CD14-positive monocyte (primary cell): ENCODE measurements around the gene TSHZ3. TPM values are rescaled to one million over a fixed set of nuclear protein-coding genes. Genes with fewer than 3 reads are reported as not detected.

ENCODE experiments used
- DNase-seq, 3 donors: peaks; one replicate each; pipeline ENCODE4 v3.0.0-alpha.2; 2011 to 2022
- H2AFZ ChIP-seq: 2 replicates; pipeline ENCODE4 v1.6.0; 2012; ENCODE audit warnings: mild to moderate bottlenecking, low read depth, low read length, inconsistent platforms; ENCODE audit not compliant: insufficient read depth, poor library complexity, severe bottlenecking
- H3K27ac ChIP-seq, 2 donors: 1 replicate in 1 of 2; 2 replicates in 1 of 2; pipeline ENCODE4 v1.5.1; 2012 to 2013; ENCODE audit warnings: low read length in 2 of 2, control low read depth in 1 of 2, inconsistent platforms in 1 of 2, low read depth in 1 of 2, mild to moderate bottlenecking in 1 of 2
- H3K27me3 ChIP-seq, 2 donors: one replicate each; pipeline versions ENCODE4 v1.6.0 to v1.6.1; 2011 to 2013; ENCODE audit warnings: low read length in 2 of 2; ENCODE audit not compliant: control insufficient read depth in 2 of 2, insufficient read depth in 2 of 2
- H3K36me3 ChIP-seq, 2 donors: replicated peaks in 1 of 2; 1 replicate in 1 of 2; 2 replicates in 1 of 2; pipeline versions ENCODE4 v1.5.1 to v1.6.1; 2012 to 2013; ENCODE audit warnings: low read length in 2 of 2, control low read depth in 1 of 2, inconsistent platforms in 1 of 2, mild to moderate bottlenecking in 1 of 2; ENCODE audit not compliant: insufficient read depth in 2 of 2, control insufficient read depth in 1 of 2
- H3K4me1 ChIP-seq, 2 donors: 1 replicate in 1 of 2; 2 replicates in 1 of 2; pipeline versions ENCODE4 v1.5.1 to v1.6.1; 2012 to 2013; ENCODE audit warnings: low read length in 2 of 2, control low read depth in 1 of 2, inconsistent platforms in 1 of 2, mild to moderate bottlenecking in 1 of 2, moderate library complexity in 1 of 2; ENCODE audit not compliant: insufficient read depth in 2 of 2, control insufficient read depth in 1 of 2
- H3K4me2 ChIP-seq: replicated peaks from 2 replicates; pipeline ENCODE3; 2012; ENCODE audit warnings: low read length, moderate library complexity, mild to moderate bottlenecking; ENCODE audit not compliant: poor library complexity, severe bottlenecking; ENCODE audit errors: extremely low read depth
- H3K4me3 ChIP-seq, 3 experiments: fragments of 200-600 bp in 1 of 3; sonication (generic) in 1 of 3; replicated peaks in 1 of 3; 1 replicate in 2 of 3; 2 replicates in 1 of 3; pipeline ENCODE4 v1.5.1; 2011 to 2013; ENCODE audit warnings: low read length in 3 of 3, mild to moderate bottlenecking in 3 of 3, control low read depth in 2 of 3, low read depth in 2 of 3, inconsistent platforms in 1 of 3, moderate library complexity in 1 of 3
- H3K79me2 ChIP-seq: 2 replicates; pipeline ENCODE4 v1.6.0; 2012; ENCODE audit warnings: mild to moderate bottlenecking, control low read depth, inconsistent platforms, low read length, moderate library complexity; ENCODE audit not compliant: insufficient read depth
- H3K9ac ChIP-seq: 2 replicates; pipeline ENCODE4 v1.6.0; 2017; ENCODE audit warnings: low read length, mild to moderate bottlenecking; ENCODE audit not compliant: insufficient read depth, poor library complexity, severe bottlenecking
- H3K9me3 ChIP-seq, 2 donors: replicated peaks in 1 of 2; 1 replicate in 1 of 2; 2 replicates in 1 of 2; pipeline versions ENCODE4 v1.5.1 to v1.6.1; 2012 to 2013; ENCODE audit warnings: low read length in 2 of 2, control low read depth in 1 of 2; ENCODE audit not compliant: control insufficient read depth in 1 of 2, insufficient read depth in 1 of 2
- H4K20me1 ChIP-seq: 2 replicates; pipeline ENCODE4 v1.6.0; 2012; ENCODE audit warnings: mild to moderate bottlenecking, low read length, control low read depth, moderate library complexity; ENCODE audit not compliant: insufficient read depth
- H3K27ac Mint-ChIP-seq, 7 donors: one replicate each; pipeline ENCODE4 v1.8.0; 2020; ENCODE audit warnings: mild to moderate bottlenecking in 7 of 7, mixed read lengths in 7 of 7, moderate library complexity in 6 of 7, inconsistent platforms in 2 of 7
- H3K27me3 Mint-ChIP-seq, 3 donors: one replicate each; pipeline ENCODE4 v1.8.0; 2021 to 2022; ENCODE audit warnings: low read depth in 3 of 3, mild to moderate bottlenecking in 3 of 3, mixed read lengths in 3 of 3, moderate library complexity in 3 of 3, inconsistent platforms in 1 of 3
- H3K36me3 Mint-ChIP-seq, 2 donors: one replicate each; pipeline ENCODE4 v1.8.0; 2020; ENCODE audit warnings: mixed read lengths in 2 of 2, inconsistent platforms in 1 of 2, mild to moderate bottlenecking in 1 of 2
- H3K4me1 Mint-ChIP-seq: one replicate; pipeline ENCODE4 v1.8.0; 2020; ENCODE audit warnings: mild to moderate bottlenecking, mixed read lengths
- H3K4me3 Mint-ChIP-seq, 2 donors: one replicate each; pipeline ENCODE4 v1.8.0; 2020; ENCODE audit warnings: mild to moderate bottlenecking in 2 of 2, mixed read lengths in 2 of 2, moderate library complexity in 1 of 2
- H3K9me3 Mint-ChIP-seq, 7 donors: one replicate each; pipeline ENCODE4 v1.8.0; 2020 to 2022; ENCODE audit warnings: mixed read lengths in 7 of 7, mild to moderate bottlenecking in 6 of 7, moderate library complexity in 6 of 7, inconsistent platforms in 2 of 7
- CTCF ChIP-seq: fragments of 200-600 bp; IDR thresholded peaks from one replicate; pipeline ENCODE4 v1.8.0; 2022; ENCODE audit warnings: antibody characterized with exemption, mild to moderate bottlenecking
- WGBS: methylation state at CpG from one replicate; pipeline ENCODE4 v1.1.5; 2013; ENCODE audit warnings: missing lambda C conversion rate; ENCODE audit not compliant: insufficient coverage; 5-methylcytosine and 5-hydroxymethylcytosine counted together
- intact Hi-C, 2 donors: fragments of 100-400 bp; cut with micrococcal nuclease; formaldehyde crosslinking; loops; one replicate each; pipeline versions ENCODE4 v1.15.0 to v1.15.1; 2023
- polyA plus RNA-seq, 3 donors: library from polyadenylated mRNA; depleted of rRNA in 1 of 3; unstranded in 2 of 3; stranded (reverse) in 1 of 3; fragments of 300-500 nt in 2 of 3; fragments of >200 nt in 1 of 3; fragmentation: Illumina TruSeq in 2 of 3; gene quantifications; 1 replicate in 2 of 3; 2 replicates in 1 of 3; pipeline ENCODE4 v1.2.3, GENCODE V29; 2012 to 2021

Gene TSHZ3
- polyA plus RNA-seq, 3 donors, result 2.3 to 5.8 (median 3.3) TPM

- intact Hi-C loops, result no loop called here
- H3K4me2 ChIP-seq, result no peak overlapping the region
- TF ChIP-seq CTCF, result no peak
- H4K20me1 ChIP-seq, result no peaks in the 10 kb centered on the region
- no peak overlapping the region for H3K27ac Mint-ChIP-seq
- H2AFZ ChIP-seq, result no peak overlapping the region
- H3K4me3 ChIP-seq, result no peak overlapping the region
- H3K9me3 Mint-ChIP-seq, result peaks cover 0 to 6% (median 0%) of the 10 kb centered on the region in 7 donors
- WGBS, result 93% methylated on average over 4 of the region's 6 CpGs
- H3K4me1 Mint-ChIP-seq, result no peaks in the 10 kb centered on the region
- H3K27me3 ChIP-seq, result no peaks in the 10 kb centered on the region
- H3K79me2 ChIP-seq, result no peaks in the 10 kb centered on the region
- H3K36me3 Mint-ChIP-seq, result no peaks in the 10 kb centered on the region
- no peaks in the 10 kb centered on the region for H3K4me1 ChIP-seq
- no peak for DNase-seq
- no peaks in the 10 kb centered on the region for H3K9me3 ChIP-seq
- H3K36me3 ChIP-seq, result no peaks in the 10 kb centered on the region
- peaks cover 5 to 7% (median 6%) of the 10 kb centered on the region in 3 donors for H3K27me3 Mint-ChIP-seq
- no peak overlapping the region for H3K9ac ChIP-seq
- no peak overlapping the region for H3K27ac ChIP-seq
- H3K4me3 Mint-ChIP-seq, result no peak overlapping the region
Observed at GRCh38 chr19:31390711-31391110, 41.5 kb upstream of the TSHZ3 start.

GRCh38 chr19:31389874-31390273, 40.6 kb upstream of the TSHZ3 start:
- H3K4me3 ChIP-seq, result no peak overlapping the region
- H3K4me2 ChIP-seq, result no peak overlapping the region
- no peak overlapping the region for H2AFZ ChIP-seq
- intact Hi-C loops, result no loop called here
- Mint-ChIP-seq H3K27ac (no peak overlapping the region), H3K27me3 (peaks cover 6 to 7% (median 7%) of the 10 kb centered on the region in 3 donors), H3K36me3 (no peaks in the 10 kb centered on the region), H3K9me3 (peaks cover 0 to 6% (median 0%) of the 10 kb centered on the region in 7 donors), H3K4me1 (no peaks in the 10 kb centered on the region), H3K4me3 (no peak overlapping the region)
- TF ChIP-seq CTCF, result no peak
- WGBS, result 90% methylated on average over 3 of the region's 5 CpGs
- H3K79me2 ChIP-seq, result no peaks in the 10 kb centered on the region
- no peak for DNase-seq
- no peaks in the 10 kb centered on the region for H3K9me3 ChIP-seq
- H4K20me1 ChIP-seq, result no peaks in the 10 kb centered on the region
- no peak overlapping the region for H3K9ac ChIP-seq
- no peak overlapping the region for H3K27ac ChIP-seq
- no peaks in the 10 kb centered on the region for H3K27me3 ChIP-seq
- no peaks in the 10 kb centered on the region for H3K4me1 ChIP-seq
- H3K36me3 ChIP-seq, result no peaks in the 10 kb centered on the region
